HEK293T (cell line): Measurements from ENCODE around the gene SOX6.

Experiments used
- BHLHE40 ChIP-seq: fragments of 450-650 bp; IDR thresholded peaks from 2 replicates; pipeline ENCODE4 v1.6.1; 2016; ENCODE audit warnings: mild to moderate bottlenecking, moderate library complexity, borderline replicate concordance
- ELF4 ChIP-seq: fragments of 450-650 bp; IDR thresholded peaks from 2 replicates; pipeline ENCODE4 v1.6.1; 2017; ENCODE audit warnings: antibody characterized with exemption
- FOXA1 ChIP-seq: fragments of 450-650 bp; IDR thresholded peaks from 2 replicates; pipeline ENCODE4 v1.6.1; 2016; ENCODE audit warnings: mild to moderate bottlenecking
- FOXK2 ChIP-seq: fragments of 450-650 bp; IDR thresholded peaks from 2 replicates; pipeline ENCODE4 v1.6.1; 2016; ENCODE audit warnings: mild to moderate bottlenecking
- FOXM1 ChIP-seq: fragments of 450-650 bp; IDR thresholded peaks from 2 replicates; pipeline ENCODE4 v1.6.1; 2017; ENCODE audit warnings: mild to moderate bottlenecking, borderline replicate concordance
- LEF1 ChIP-seq: fragments of 450-650 bp; IDR thresholded peaks from 2 replicates; pipeline ENCODE4 v1.6.1; 2017; ENCODE audit warnings: mild to moderate bottlenecking, borderline replicate concordance
- NFRKB ChIP-seq: fragments of 450-650 bp; IDR thresholded peaks from 2 replicates; pipeline ENCODE4 v1.6.1; 2016; ENCODE audit warnings: mild to moderate bottlenecking, moderate library complexity
- SP1 ChIP-seq: fragments of 450-650 bp; IDR thresholded peaks from 2 replicates; pipeline ENCODE4 v1.6.1; 2017
- TARDBP ChIP-seq: fragments of 450-650 bp; IDR thresholded peaks from 2 replicates; pipeline ENCODE4 v1.6.1; 2016

DNA sequence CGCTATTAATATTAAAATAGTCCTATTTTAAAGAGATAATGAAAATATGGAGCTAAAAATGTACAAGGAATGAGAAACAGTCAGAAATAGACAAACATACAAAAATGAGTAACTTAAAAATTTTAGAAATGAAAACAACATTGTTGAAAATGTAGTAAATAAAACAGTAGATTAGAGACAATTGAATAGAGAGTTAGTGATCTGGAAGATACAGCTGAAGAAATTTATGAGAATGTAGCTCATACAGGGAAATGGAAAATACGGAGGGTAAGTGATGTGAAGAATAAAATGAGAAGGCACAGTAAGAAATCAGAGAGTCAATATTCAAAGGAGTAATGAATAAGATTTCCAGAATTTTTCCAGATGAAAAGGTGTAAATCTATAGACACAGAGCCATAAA lies 424.8 kb downstream of the SOX6 start:
- no peak for TF ChIP-seq TARDBP
- TF ChIP-seq FOXA1: no peak
- no peak for TF ChIP-seq ELF4
- no peak for TF ChIP-seq NFRKB
- no peak for TF ChIP-seq SP1
- no peak for TF ChIP-seq LEF1
- no peak for TF ChIP-seq BHLHE40
- TF ChIP-seq FOXK2: no peak
- no peak for TF ChIP-seq FOXM1
